Glutamatergic neuron (in vitro differentiated cells): ENCODE measurements around the gene FTCDNL1. TPM values are rescaled to one million over a fixed set of nuclear protein-coding genes. Genes with fewer than 3 reads are reported as not detected.

Experiments used
- DNase-seq: peaks from one replicate; pipeline ENCODE4 v3.0.0; 2022
- H3K27ac Mint-ChIP-seq: one replicate; pipeline ENCODE4 v1.8.0; 2020; ENCODE audit warnings: mild to moderate bottlenecking, mixed read lengths, inconsistent platforms; ENCODE audit not compliant: unreplicated experiment
- H3K27me3 Mint-ChIP-seq: one replicate; pipeline ENCODE4 v1.8.0; 2020; ENCODE audit warnings: mild to moderate bottlenecking, moderate library complexity, mixed read lengths, inconsistent platforms; ENCODE audit not compliant: unreplicated experiment
- H3K36me3 Mint-ChIP-seq: one replicate; pipeline ENCODE4 v1.8.0; 2020; ENCODE audit warnings: mild to moderate bottlenecking, mixed read lengths, inconsistent platforms; ENCODE audit not compliant: unreplicated experiment
- H3K4me1 Mint-ChIP-seq: one replicate; pipeline ENCODE4 v1.8.0; 2020; ENCODE audit warnings: mild to moderate bottlenecking, low read depth, mixed read lengths, inconsistent platforms; ENCODE audit not compliant: unreplicated experiment
- H3K4me3 Mint-ChIP-seq: one replicate; pipeline ENCODE4 v1.8.0; 2020; ENCODE audit warnings: mild to moderate bottlenecking, mixed read lengths, inconsistent platforms; ENCODE audit not compliant: unreplicated experiment
- H3K9me3 Mint-ChIP-seq: one replicate; pipeline ENCODE4 v1.8.0; 2020; ENCODE audit warnings: mild to moderate bottlenecking, moderate library complexity, mixed read lengths, inconsistent platforms; ENCODE audit not compliant: unreplicated experiment
- total RNA-seq: library from RNA; stranded (reverse); fragmentation: NEBNext Ultra II Directional; extraction: Animal tissue kit (Norgen Biotek cat#: 25700); gene quantifications from one replicate; pipeline ENCODE4 v1.2.1, GENCODE V29; 2021; ENCODE audit not compliant: unreplicated experiment
- TF ChIP-seq, protein P1 (sequence below): fragments of 200-600 bp; sonication (generic); IDR thresholded peaks from one replicate; pipeline ENCODE4 v1.5.0; 2021; ENCODE audit not compliant: partially characterized antibody, unreplicated experiment

Gene FTCDNL1
- total RNA-seq, 1 donor from 2014 or later: 0.74 TPM

GRCh38 chr2:199818026-199818425, 33.0 kb downstream of the FTCDNL1 start:
- DNase-seq: no peak
- no peaks in the 10 kb centered on the region for H3K4me1 Mint-ChIP-seq
- H3K36me3 Mint-ChIP-seq: no peaks in the 10 kb centered on the region
- H3K9me3 Mint-ChIP-seq: no peaks in the 10 kb centered on the region
- H3K4me3 Mint-ChIP-seq: no peak overlapping the region
- no peak overlapping the region for H3K27ac Mint-ChIP-seq
- TF ChIP-seq, protein P1, sequence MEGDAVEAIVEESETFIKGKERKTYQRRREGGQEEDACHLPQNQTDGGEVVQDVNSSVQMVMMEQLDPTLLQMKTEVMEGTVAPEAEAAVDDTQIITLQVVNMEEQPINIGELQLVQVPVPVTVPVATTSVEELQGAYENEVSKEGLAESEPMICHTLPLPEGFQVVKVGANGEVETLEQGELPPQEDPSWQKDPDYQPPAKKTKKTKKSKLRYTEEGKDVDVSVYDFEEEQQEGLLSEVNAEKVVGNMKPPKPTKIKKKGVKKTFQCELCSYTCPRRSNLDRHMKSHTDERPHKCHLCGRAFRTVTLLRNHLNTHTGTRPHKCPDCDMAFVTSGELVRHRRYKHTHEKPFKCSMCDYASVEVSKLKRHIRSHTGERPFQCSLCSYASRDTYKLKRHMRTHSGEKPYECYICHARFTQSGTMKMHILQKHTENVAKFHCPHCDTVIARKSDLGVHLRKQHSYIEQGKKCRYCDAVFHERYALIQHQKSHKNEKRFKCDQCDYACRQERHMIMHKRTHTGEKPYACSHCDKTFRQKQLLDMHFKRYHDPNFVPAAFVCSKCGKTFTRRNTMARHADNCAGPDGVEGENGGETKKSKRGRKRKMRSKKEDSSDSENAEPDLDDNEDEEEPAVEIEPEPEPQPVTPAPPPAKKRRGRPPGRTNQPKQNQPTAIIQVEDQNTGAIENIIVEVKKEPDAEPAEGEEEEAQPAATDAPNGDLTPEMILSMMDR: no peak
- no peaks in the 10 kb centered on the region for H3K27me3 Mint-ChIP-seq

GRCh38 chr2:199814817-199815211, 36.2 kb downstream of the FTCDNL1 start:
- TF ChIP-seq, protein P1: no peak
- Mint-ChIP-seq H3K27ac (no peak overlapping the region), H3K4me3 (no peak overlapping the region), H3K9me3 (no peaks in the 10 kb centered on the region), H3K36me3 (no peaks in the 10 kb centered on the region), H3K27me3 (no peaks in the 10 kb centered on the region), H3K4me1 (no peaks in the 10 kb centered on the region)
- no peak for DNase-seq

GRCh38 chr2:199814101-199814816, 36.7 kb downstream of the FTCDNL1 start:
- H3K4me3 Mint-ChIP-seq: no peak overlapping the region

GRCh38 chr2:199812493-199812892, 38.5 kb downstream of the FTCDNL1 start:
- Mint-ChIP-seq H3K36me3 (no peaks in the 10 kb centered on the region), H3K27ac (no peak overlapping the region), H3K4me3 (no peak overlapping the region), H3K27me3 (peaks cover 3% of the 10 kb centered on the region), H3K9me3 (no peaks in the 10 kb centered on the region), H3K4me1 (no peaks in the 10 kb centered on the region)
- TF ChIP-seq, protein P1: no peak
- DNase-seq: no peak

More at GRCh38 chr2:199814101-199814816, 36.7 kb downstream of the FTCDNL1 start:
- TF ChIP-seq, protein P1: no peak
- Mint-ChIP-seq H3K36me3 (no peaks in the 10 kb centered on the region), H3K4me1 (no peaks in the 10 kb centered on the region), H3K27ac (no peak overlapping the region), H3K27me3 (peaks cover 3% of the 10 kb centered on the region), H3K9me3 (no peaks in the 10 kb centered on the region)
- no peak for DNase-seq

DNA sequence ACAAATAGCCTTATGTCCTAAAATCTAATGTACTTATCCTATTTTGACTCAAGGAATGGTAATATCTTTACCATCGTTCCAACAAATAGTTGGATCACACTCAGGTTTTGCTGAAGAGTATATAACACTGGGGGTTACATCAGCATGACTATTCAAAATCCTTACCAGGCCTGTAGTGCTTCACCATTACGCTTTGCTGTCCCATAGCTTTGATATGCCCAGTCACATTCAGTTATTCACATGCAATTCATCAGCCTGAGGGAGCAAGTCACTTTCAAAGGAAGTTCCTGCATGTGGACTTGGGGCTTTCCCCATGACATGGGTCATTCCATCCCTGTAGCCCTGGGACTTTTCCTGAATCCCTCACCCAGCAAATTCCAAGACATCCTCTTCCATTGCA, 39.6 kb downstream of the FTCDNL1 start:
- DNase-seq: no peak
- no peaks in the 10 kb centered on the region for H3K4me1 Mint-ChIP-seq
- no peak overlapping the region for H3K4me3 Mint-ChIP-seq
- peaks cover 3% of the 10 kb centered on the region for H3K27me3 Mint-ChIP-seq
- TF ChIP-seq, protein P1: no peak
- H3K36me3 Mint-ChIP-seq: no peaks in the 10 kb centered on the region
- no peaks in the 10 kb centered on the region for H3K9me3 Mint-ChIP-seq
- no peak overlapping the region for H3K27ac Mint-ChIP-seq
